Neural progenitor cell (in vitro differentiated cells): ENCODE results near the gene RAET1E.

Source experiments
- EZH2 ChIP-seq: fragments of 200-600 bp; sonication (generic); IDR thresholded peaks from 2 replicates; pipeline ENCODE4 v1.6.1; 2017; ENCODE audit warnings: antibody characterized with exemption, mild to moderate bottlenecking, moderate library complexity
- TF ChIP-seq, protein P1 (sequence below): fragments of 200-600 bp; sonication (generic); IDR thresholded peaks from 2 replicates; pipeline ENCODE4 v1.5.1; 2017; ENCODE audit warnings: antibody characterized with exemption, mild to moderate bottlenecking

DNA sequence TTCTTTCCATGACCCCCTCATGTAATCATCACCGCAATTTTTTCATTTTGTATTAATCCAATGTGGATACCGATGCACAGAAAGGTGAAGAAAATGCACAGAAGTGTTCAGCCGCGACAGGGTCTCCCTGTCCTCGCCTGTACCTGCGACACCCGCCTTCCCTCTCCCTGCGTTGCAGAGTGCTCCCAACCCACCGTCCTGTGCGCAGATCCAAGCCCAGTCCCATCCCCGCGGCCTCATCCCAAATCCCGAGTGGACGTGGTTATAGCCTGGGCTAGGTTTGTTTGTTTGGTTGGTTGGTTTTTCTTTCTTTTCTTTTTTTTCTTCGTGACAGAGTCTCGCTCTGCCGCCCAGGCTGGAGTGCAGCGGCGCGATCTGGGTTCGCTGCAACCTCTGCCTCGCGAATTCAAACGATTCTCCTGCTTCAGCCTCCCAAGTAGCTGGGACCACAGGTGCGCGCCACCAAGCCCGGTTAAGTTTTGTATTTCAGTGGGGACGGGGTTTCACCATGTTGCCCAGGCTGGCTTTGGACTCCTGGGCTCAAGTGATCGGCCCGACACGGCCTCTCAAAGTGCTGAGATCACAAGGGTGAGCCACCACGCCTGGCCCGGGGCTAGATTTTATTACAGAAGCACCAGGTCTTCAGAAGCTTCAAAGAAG is 25.5 kb upstream of the RAET1E start:
- TF ChIP-seq, protein P1, sequence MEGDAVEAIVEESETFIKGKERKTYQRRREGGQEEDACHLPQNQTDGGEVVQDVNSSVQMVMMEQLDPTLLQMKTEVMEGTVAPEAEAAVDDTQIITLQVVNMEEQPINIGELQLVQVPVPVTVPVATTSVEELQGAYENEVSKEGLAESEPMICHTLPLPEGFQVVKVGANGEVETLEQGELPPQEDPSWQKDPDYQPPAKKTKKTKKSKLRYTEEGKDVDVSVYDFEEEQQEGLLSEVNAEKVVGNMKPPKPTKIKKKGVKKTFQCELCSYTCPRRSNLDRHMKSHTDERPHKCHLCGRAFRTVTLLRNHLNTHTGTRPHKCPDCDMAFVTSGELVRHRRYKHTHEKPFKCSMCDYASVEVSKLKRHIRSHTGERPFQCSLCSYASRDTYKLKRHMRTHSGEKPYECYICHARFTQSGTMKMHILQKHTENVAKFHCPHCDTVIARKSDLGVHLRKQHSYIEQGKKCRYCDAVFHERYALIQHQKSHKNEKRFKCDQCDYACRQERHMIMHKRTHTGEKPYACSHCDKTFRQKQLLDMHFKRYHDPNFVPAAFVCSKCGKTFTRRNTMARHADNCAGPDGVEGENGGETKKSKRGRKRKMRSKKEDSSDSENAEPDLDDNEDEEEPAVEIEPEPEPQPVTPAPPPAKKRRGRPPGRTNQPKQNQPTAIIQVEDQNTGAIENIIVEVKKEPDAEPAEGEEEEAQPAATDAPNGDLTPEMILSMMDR, result no peak
- peak; percentile 81 for TF ChIP-seq EZH2
